SK-N-SH (cell line): Measurements from ENCODE around the gene RBBP4.
A peak's percentile ranks its signal among the peaks of the same experiment; 100 is the strongest.

Experiments used
- CTCF ChIP-seq: fragments of 200-600 bp; sonication (generic); IDR thresholded peaks from 2 replicates; pipeline ENCODE4 v1.6.1; 2017; ENCODE audit warnings: antibody characterized with exemption, mild to moderate bottlenecking, moderate library complexity
- ELF1 ChIP-seq: IDR thresholded peaks from 2 replicates; pipeline ENCODE4 v1.4.0; 2012
- EZH2phosphoT487 ChIP-seq: fragments of 200-600 bp; sonication (generic); IDR thresholded peaks from 2 replicates; pipeline ENCODE4 v1.6.1; 2017; ENCODE audit warnings: low read depth, mixed run types, mild to moderate bottlenecking, antibody characterized with exemption, moderate library complexity, borderline replicate concordance
- JUND ChIP-seq: IDR thresholded peaks from 2 replicates; pipeline ENCODE4 v1.4.0; 2012
- POLR2AphosphoS5 ChIP-seq: IDR thresholded peaks from 2 replicates; pipeline ENCODE4 v1.6.1; 2012; ENCODE audit warnings: low read depth, low read length
- RAD21 ChIP-seq: IDR thresholded peaks from 2 replicates; pipeline ENCODE4 v1.6.1; 2012; ENCODE audit warnings: mild to moderate bottlenecking, low read length
- RXRA ChIP-seq: IDR thresholded peaks from 2 replicates; pipeline ENCODE4 v1.4.0; 2012; ENCODE audit warnings: low read depth, mild to moderate bottlenecking, borderline replicate concordance
- TAF1 ChIP-seq: IDR thresholded peaks from 2 replicates; pipeline ENCODE4 v1.6.1; 2012; ENCODE audit warnings: low read depth, mild to moderate bottlenecking, low read length, moderate library complexity, borderline replicate concordance
- TCF12 ChIP-seq: IDR thresholded peaks from 2 replicates; pipeline ENCODE4 v1.4.0; 2012
- TEAD4 ChIP-seq: IDR thresholded peaks from 2 replicates; pipeline ENCODE4 v1.4.0; 2012; ENCODE audit warnings: mild to moderate bottlenecking, borderline replicate concordance; ENCODE audit not compliant: insufficient read depth
- USF1 ChIP-seq: IDR thresholded peaks from 2 replicates; pipeline ENCODE4 v1.4.0; 2012; ENCODE audit warnings: low read depth, borderline replicate concordance
- USF2 ChIP-seq: fragments of 150-350 bp; IDR thresholded peaks from 2 replicates; pipeline ENCODE4 v1.6.1; 2017; ENCODE audit warnings: antibody characterized with exemption, low read length, low read depth, borderline replicate concordance
- YY1 ChIP-seq: IDR thresholded peaks from 2 replicates; pipeline ENCODE4 v1.4.0; 2012; ENCODE audit warnings: low read depth, mild to moderate bottlenecking

GRCh38 chr1:32684167-32684811 lies 33.3 kb downstream of the RBBP4 start:
- no peak for TF ChIP-seq ELF1
- no peak for TF ChIP-seq TEAD4
- no peak for TF ChIP-seq CTCF
- no peak for TF ChIP-seq YY1
- no peak for TF ChIP-seq RXRA
- TF ChIP-seq USF1: no peak
- TF ChIP-seq EZH2phosphoT487: no peak
- no peak for TF ChIP-seq USF2
- no peak for TF ChIP-seq TCF12
- TF ChIP-seq POLR2AphosphoS5: peak; percentile 9; the same call in 1 of the 2 replicates
- TF ChIP-seq TAF1: no peak
- no peak for TF ChIP-seq RAD21
- no peak for TF ChIP-seq JUND
